ENCODE data around the gene C10orf67.

Gene C10orf67

GRCh38 chr10:23291551-23292334 lies 52.9 kb downstream of the C10orf67 start:
- Histone ChIP-seq H2AFZ (ENCODE audit: low read depth, low read length, severe bottlenecking) (no peak overlapping the region), H3K27me3 (ENCODE audit: low read length) (no peaks in the 10 kb centered on the region), H3K4me3 (ENCODE audit: insufficient read depth, low read length, poor library complexity, severe bottlenecking) (no peak overlapping the region), H3K9ac (ENCODE audit: low read length) (no peak overlapping the region), H3K4me2 (ENCODE audit: low read depth, low read length, poor library complexity, severe bottlenecking) (no peak overlapping the region), H3K9me3 (ENCODE audit: insufficient read depth, low read length) (no peaks in the 10 kb centered on the region), H3K27ac (ENCODE audit: low read depth, low read length) (no peak overlapping the region), H3K9me2 (replicated peaks; ENCODE audit: insufficient read depth, low read length) (no peaks in the 10 kb centered on the region), H4K20me1 (ENCODE audit: low read depth, low read length) (no peaks in the 10 kb centered on the region), H3K36me3 (ENCODE audit: low read length) (no peaks in the 10 kb centered on the region), H3F3A (ENCODE audit: insufficient read depth) (no peaks in the 10 kb centered on the region), H3K79me2 (ENCODE audit: insufficient read depth, low read length) (no peaks in the 10 kb centered on the region)
- TF ChIP-seq CTCF (IDR thresholded peaks at IDR 0.05; ENCODE audit: insufficient read depth, low read length, poor library complexity, severe bottlenecking) (no peak), EZH2phosphoT487 (conservative IDR thresholded peaks at IDR 0.05; ENCODE audit: low read length) (no peak)

- no peak overlapping the region for H3K9ac ChIP-seq (ENCODE audit: low read length)
- no peaks in the 10 kb centered on the region for H3K9me2 ChIP-seq (replicated peaks; ENCODE audit: insufficient read depth, low read length)
- H3F3A ChIP-seq (ENCODE audit: insufficient read depth), result no peaks in the 10 kb centered on the region
- no peaks in the 10 kb centered on the region for H3K79me2 ChIP-seq (ENCODE audit: insufficient read depth, low read length)
- H4K20me1 ChIP-seq (ENCODE audit: low read depth, low read length), result no peaks in the 10 kb centered on the region
- H3K9me3 ChIP-seq (ENCODE audit: insufficient read depth, low read length), result no peaks in the 10 kb centered on the region
- H2AFZ ChIP-seq (ENCODE audit: low read depth, low read length, severe bottlenecking), result no peak overlapping the region
- no peak overlapping the region for H3K27ac ChIP-seq (ENCODE audit: low read depth, low read length)
- H3K4me3 ChIP-seq (ENCODE audit: insufficient read depth, low read length, poor library complexity, severe bottlenecking), result no peak overlapping the region
- TF ChIP-seq EZH2phosphoT487 (conservative IDR thresholded peaks at IDR 0.05; ENCODE audit: low read length), result no peak
- TF ChIP-seq CTCF (IDR thresholded peaks at IDR 0.05; ENCODE audit: insufficient read depth, low read length, poor library complexity, severe bottlenecking), result no peak
- no peaks in the 10 kb centered on the region for H3K27me3 ChIP-seq (ENCODE audit: low read length)
- H3K36me3 ChIP-seq (ENCODE audit: low read length), result no peaks in the 10 kb centered on the region
- no peak overlapping the region for H3K4me2 ChIP-seq (ENCODE audit: low read depth, low read length, poor library complexity, severe bottlenecking)
Measured at GRCh38 chr10:23284674-23285335, 59.8 kb downstream of the C10orf67 start.

- Histone ChIP-seq H3K4me3 (ENCODE audit: insufficient read depth, low read length, poor library complexity, severe bottlenecking) (no peak overlapping the region), H2AFZ (ENCODE audit: low read depth, low read length, severe bottlenecking) (no peak overlapping the region), H3K9me2 (replicated peaks; ENCODE audit: insufficient read depth, low read length) (no peaks in the 10 kb centered on the region), H3K27ac (ENCODE audit: low read depth, low read length) (no peak overlapping the region), H3K36me3 (ENCODE audit: low read length) (no peaks in the 10 kb centered on the region), H3K9ac (ENCODE audit: low read length) (no peak overlapping the region), H3K27me3 (ENCODE audit: low read length) (no peaks in the 10 kb centered on the region), H4K20me1 (ENCODE audit: low read depth, low read length) (no peaks in the 10 kb centered on the region), H3K79me2 (ENCODE audit: insufficient read depth, low read length) (no peaks in the 10 kb centered on the region), H3K9me3 (ENCODE audit: insufficient read depth, low read length) (no peaks in the 10 kb centered on the region), H3F3A (ENCODE audit: insufficient read depth) (no peaks in the 10 kb centered on the region), H3K4me2 (ENCODE audit: low read depth, low read length, poor library complexity, severe bottlenecking) (no peak overlapping the region)
- TF ChIP-seq EZH2phosphoT487 (conservative IDR thresholded peaks at IDR 0.05; ENCODE audit: low read length) (no peak), CTCF (IDR thresholded peaks at IDR 0.05; ENCODE audit: insufficient read depth, low read length, poor library complexity, severe bottlenecking) (no peak)
Measured at GRCh38 chr10:23284155-23284554, 60.4 kb downstream of the C10orf67 start.
